K562 (cell line): ENCODE data around the gene TMEM234. TPM values are rescaled to one million over a fixed set of nuclear protein-coding genes. Genes with fewer than 3 reads are reported as not detected.
A peak's percentile ranks its signal among the peaks of the same experiment; 100 is the strongest.

Source experiments
- ARNT ChIP-seq, 2 experiments: fragments of 450-650 bp; IDR thresholded peaks; 2 replicates each; pipeline ENCODE4 v1.6.1; 2016; ENCODE audit warnings: mild to moderate bottlenecking in 1 of 2
- CTCFL ChIP-seq: IDR thresholded peaks from 2 replicates; pipeline ENCODE4 v1.6.1; 2011; ENCODE audit warnings: borderline replicate concordance, low read depth, mild to moderate bottlenecking, moderate library complexity, low read length; ENCODE audit not compliant: insufficient read depth, poor library complexity, severe bottlenecking
- FOXJ3 ChIP-seq: sonication (generic); formaldehyde crosslinking; IDR thresholded peaks from 2 replicates; pipeline ENCODE4 v1.4.0; 2020; ENCODE audit warnings: mild to moderate bottlenecking, missing genetic modification reagents
- GATAD2A ChIP-seq: fragments of 450-650 bp; IDR thresholded peaks from 2 replicates; pipeline ENCODE4 v1.6.1; 2017
- GTF2E2 ChIP-seq: fragments of 200-800 bp; sonication (Bioruptor generic); IDR thresholded peaks from 2 replicates; pipeline ENCODE4 v1.6.1; 2016; ENCODE audit warnings: missing genetic modification characterization, missing compliant biosample characterization
- GTF3C2 ChIP-seq: IDR thresholded peaks from 3 replicates; pipeline ENCODE4 v1.6.1; 2011; ENCODE audit warnings: borderline replicate concordance, mild to moderate bottlenecking, moderate library complexity; ENCODE audit not compliant: insufficient read length; ENCODE audit errors: extremely low read depth
- HDAC2 ChIP-seq: fragments of 450-650 bp; IDR thresholded peaks from 2 replicates; pipeline ENCODE4 v1.6.1; 2016; ENCODE audit warnings: mild to moderate bottlenecking
- PHF20 ChIP-seq: fragments of 450-650 bp; IDR thresholded peaks from 2 replicates; pipeline ENCODE4 v1.6.1; 2018; ENCODE audit not compliant: partially characterized antibody
- POLR3G ChIP-seq: IDR thresholded peaks from 2 replicates; pipeline ENCODE4 v1.6.1; 2011; ENCODE audit not compliant: insufficient read length, insufficient replicate concordance; ENCODE audit errors: extremely low read depth
- SAFB ChIP-seq: fragments of 200-400 bp; formaldehyde crosslinking; IDR thresholded peaks from 2 replicates; pipeline ENCODE4 v1.6.1; 2017; ENCODE audit warnings: low read depth, low read length, borderline replicate concordance
- TEAD2 ChIP-seq: fragments of 450-650 bp; IDR thresholded peaks from 2 replicates; pipeline ENCODE4 v1.6.1; 2016; ENCODE audit warnings: missing genetic modification characterization, control low read depth, missing compliant biosample characterization
- VEZF1 ChIP-seq: fragments of 200-800 bp; sonication (Bioruptor generic); IDR thresholded peaks from 2 replicates; pipeline ENCODE4 v1.6.1; 2017; ENCODE audit warnings: missing genetic modification characterization, missing compliant biosample characterization
- ZNF24 ChIP-seq: fragments of 450-650 bp; IDR thresholded peaks from 2 replicates; pipeline ENCODE4 v1.6.1; 2016
- ZNF395 ChIP-seq: fragments of 200-800 bp; sonication (Bioruptor generic); IDR thresholded peaks from 2 replicates; pipeline ENCODE4 v1.6.1; 2017; ENCODE audit warnings: missing genetic modification characterization, missing compliant biosample characterization
- polyA plus RNA-seq, 8 experiments: library from polyadenylated mRNA; depleted of rRNA in 4 of 8; stranded (reverse) in 5 of 8; unstranded in 3 of 8; fragments of >200 nt; fragmentation: Nextera tagmentation in 2 of 8; fragmentation: Illumina TruSeq in 1 of 8; extraction: Ambion mirVana in 2 of 8; extraction: Trizol in 1 of 8; gene quantifications; 2 replicates each; pipeline versions ENCODE4 v1.2.1 to v1.2.3, GENCODE V29; 2011 to 2014; ENCODE audit warnings: inconsistent platforms in 1 of 8, missing spikeins in 1 of 8
- total RNA-seq, 7 experiments: library from RNA; depleted of rRNA in 6 of 7; stranded (reverse); fragments of >200 nt in 6 of 7; fragmentation: Illumina TruSeq in 2 of 7; extraction: Trizol in 2 of 7; gene quantifications; 2 replicates each; pipeline versions ENCODE4 v1.2.1 to v1.2.3, GENCODE V29; 2011 to 2021; ENCODE audit warnings: low replicate concordance in 1 of 7
- TF ChIP-seq, protein P1 (sequence below): conservative IDR thresholded peaks from 2 replicates; pipeline ENCODE4 v1.6.1; 2011; ENCODE audit warnings: low read depth, mild to moderate bottlenecking, low read length; ENCODE audit not compliant: control insufficient read depth
- TF ChIP-seq, protein P2 (sequence below): sonication (generic); formaldehyde crosslinking; IDR thresholded peaks from 2 replicates; pipeline ENCODE4 v1.8.0; 2022; ENCODE audit warnings: mild to moderate bottlenecking, missing genetic modification reagents
- TF ChIP-seq, protein P3 (sequence below): fragments of 450-650 bp; IDR thresholded peaks from 2 replicates; pipeline ENCODE4 v1.6.1; 2016; ENCODE audit warnings: missing biosample characterization, missing genetic modification characterization

TMEM234 gene
- total and polyA plus RNA-seq, 9 of the 15 experiments (the other 6 are each of a cell fraction or from before 2014, with no cell fraction given), result 5.0 to 12.9 (median 7.6) TPM

DNA sequence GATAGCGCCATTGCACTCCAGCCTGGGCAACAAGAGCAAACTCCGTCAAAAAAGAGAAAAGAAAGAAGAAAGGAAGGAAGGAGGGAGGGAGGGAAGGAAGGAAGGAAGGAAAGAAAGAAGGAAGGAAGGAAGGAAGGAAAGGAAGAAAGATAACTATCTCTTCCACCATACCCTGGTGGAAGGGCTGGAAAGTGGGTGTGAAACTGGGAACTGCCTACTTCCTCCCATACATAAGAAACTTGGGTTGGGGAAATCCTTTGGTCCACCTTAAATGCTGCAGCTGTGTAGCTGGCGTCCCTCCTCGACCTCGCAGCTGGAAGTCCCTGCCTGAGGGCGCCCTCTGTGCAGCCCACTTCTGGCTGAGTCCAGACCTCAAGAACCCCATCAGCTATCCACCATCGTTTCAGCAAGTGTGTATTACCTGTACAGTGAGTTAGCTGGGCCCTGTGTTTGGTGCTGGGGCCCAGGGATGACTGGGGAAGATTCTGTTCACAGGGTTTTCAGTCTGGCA, 20.2 kb upstream of the TMEM234 start (continued):
- TF ChIP-seq CTCFL (no peak), TEAD2 (tag) (no peak), GTF3C2 (no peak), HDAC2 (no peak), FOXJ3 (CRISPR knock-in tag) (no peak), GTF2E2 (tag) (no peak), ARNT (IDR thresholded peaks at IDR 0.05) (no peak), ZNF395 (CRISPR knock-in tag) (no peak), PHF20 (no peak), ZNF24 (no peak), POLR3G (no peak), GATAD2A (0 out of 2 replicates have a peak, but pooled peaks have one; percentile 24), SAFB (no peak), VEZF1 (CRISPR knock-in tag) (no peak)
- TF ChIP-seq, protein P1, sequence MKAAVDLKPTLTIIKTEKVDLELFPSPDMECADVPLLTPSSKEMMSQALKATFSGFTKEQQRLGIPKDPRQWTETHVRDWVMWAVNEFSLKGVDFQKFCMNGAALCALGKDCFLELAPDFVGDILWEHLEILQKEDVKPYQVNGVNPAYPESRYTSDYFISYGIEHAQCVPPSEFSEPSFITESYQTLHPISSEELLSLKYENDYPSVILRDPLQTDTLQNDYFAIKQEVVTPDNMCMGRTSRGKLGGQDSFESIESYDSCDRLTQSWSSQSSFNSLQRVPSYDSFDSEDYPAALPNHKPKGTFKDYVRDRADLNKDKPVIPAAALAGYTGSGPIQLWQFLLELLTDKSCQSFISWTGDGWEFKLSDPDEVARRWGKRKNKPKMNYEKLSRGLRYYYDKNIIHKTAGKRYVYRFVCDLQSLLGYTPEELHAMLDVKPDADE, result no peak
- TF ChIP-seq, protein P2, sequence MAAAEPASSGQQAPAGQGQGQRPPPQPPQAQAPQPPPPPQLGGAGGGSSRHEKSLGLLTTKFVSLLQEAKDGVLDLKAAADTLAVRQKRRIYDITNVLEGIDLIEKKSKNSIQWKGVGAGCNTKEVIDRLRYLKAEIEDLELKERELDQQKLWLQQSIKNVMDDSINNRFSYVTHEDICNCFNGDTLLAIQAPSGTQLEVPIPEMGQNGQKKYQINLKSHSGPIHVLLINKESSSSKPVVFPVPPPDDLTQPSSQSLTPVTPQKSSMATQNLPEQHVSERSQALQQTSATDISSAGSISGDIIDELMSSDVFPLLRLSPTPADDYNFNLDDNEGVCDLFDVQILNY, result no peak
- TF ChIP-seq, protein P3, sequence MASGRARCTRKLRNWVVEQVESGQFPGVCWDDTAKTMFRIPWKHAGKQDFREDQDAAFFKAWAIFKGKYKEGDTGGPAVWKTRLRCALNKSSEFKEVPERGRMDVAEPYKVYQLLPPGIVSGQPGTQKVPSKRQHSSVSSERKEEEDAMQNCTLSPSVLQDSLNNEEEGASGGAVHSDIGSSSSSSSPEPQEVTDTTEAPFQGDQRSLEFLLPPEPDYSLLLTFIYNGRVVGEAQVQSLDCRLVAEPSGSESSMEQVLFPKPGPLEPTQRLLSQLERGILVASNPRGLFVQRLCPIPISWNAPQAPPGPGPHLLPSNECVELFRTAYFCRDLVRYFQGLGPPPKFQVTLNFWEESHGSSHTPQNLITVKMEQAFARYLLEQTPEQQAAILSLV, result no peak
